Prostate gland (tissue), 2 donors: ENCODE data around the gene NAA30.

ENCODE experiments used
- POLR2A ChIP-seq: fragments of 450-650 bp; IDR thresholded peaks from one replicate; pipeline ENCODE4 v1.6.1; 2016; ENCODE audit warnings: antibody characterized with exemption, mild to moderate bottlenecking
- POLR2AphosphoS5 ChIP-seq: sonication (generic); formaldehyde crosslinking; IDR thresholded peaks from one replicate; pipeline ENCODE4 v1.6.1; 2017; ENCODE audit warnings: antibody characterized with exemption
- TF ChIP-seq, protein P1 (sequence below), 4 experiments: fragments of 200-600 bp in 2 of 4; fragments of 450-650 bp in 2 of 4; sonication (generic) in 2 of 4; IDR thresholded peaks; 1 replicate in 3 of 4; 2 replicates in 1 of 4; pipeline ENCODE4 v1.5.1; 2016 to 2019; ENCODE audit warnings: antibody characterized with exemption in 4 of 4, mild to moderate bottlenecking in 2 of 4, moderate library complexity in 2 of 4

DNA sequence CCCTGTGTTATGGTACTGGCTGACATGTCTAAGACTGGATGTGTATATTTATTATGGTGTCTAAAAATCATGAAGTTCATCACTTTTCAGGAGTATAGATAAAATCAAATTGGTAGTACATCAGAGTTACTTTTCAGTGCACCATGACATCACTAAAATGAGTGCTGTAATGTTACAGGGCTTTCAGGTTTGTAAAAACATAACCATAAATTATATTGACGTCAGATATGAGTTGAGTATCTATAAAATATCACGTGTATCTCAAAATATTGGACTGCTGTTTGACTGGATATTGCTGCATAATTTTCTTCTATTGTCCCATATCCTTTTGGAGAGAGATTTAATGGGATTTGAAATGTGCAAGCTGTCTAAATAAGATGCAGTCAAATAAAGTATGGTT, 22.0 kb downstream of the NAA30 start:
- TF ChIP-seq, protein P1, sequence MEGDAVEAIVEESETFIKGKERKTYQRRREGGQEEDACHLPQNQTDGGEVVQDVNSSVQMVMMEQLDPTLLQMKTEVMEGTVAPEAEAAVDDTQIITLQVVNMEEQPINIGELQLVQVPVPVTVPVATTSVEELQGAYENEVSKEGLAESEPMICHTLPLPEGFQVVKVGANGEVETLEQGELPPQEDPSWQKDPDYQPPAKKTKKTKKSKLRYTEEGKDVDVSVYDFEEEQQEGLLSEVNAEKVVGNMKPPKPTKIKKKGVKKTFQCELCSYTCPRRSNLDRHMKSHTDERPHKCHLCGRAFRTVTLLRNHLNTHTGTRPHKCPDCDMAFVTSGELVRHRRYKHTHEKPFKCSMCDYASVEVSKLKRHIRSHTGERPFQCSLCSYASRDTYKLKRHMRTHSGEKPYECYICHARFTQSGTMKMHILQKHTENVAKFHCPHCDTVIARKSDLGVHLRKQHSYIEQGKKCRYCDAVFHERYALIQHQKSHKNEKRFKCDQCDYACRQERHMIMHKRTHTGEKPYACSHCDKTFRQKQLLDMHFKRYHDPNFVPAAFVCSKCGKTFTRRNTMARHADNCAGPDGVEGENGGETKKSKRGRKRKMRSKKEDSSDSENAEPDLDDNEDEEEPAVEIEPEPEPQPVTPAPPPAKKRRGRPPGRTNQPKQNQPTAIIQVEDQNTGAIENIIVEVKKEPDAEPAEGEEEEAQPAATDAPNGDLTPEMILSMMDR (IDR thresholded peaks at IDR 0.05), result no peak
- TF ChIP-seq POLR2A, result no peak
- TF ChIP-seq POLR2AphosphoS5, result no peak
